Measurements from ENCODE around the gene VMAC. TPM values are rescaled to one million over a fixed set of nuclear protein-coding genes. Genes with fewer than 3 reads are reported as not detected.

VMAC gene
- total and polyA plus RNA-seq, 8 donors, result 3.6 to 60.8 (median 6.7) TPM

DNA sequence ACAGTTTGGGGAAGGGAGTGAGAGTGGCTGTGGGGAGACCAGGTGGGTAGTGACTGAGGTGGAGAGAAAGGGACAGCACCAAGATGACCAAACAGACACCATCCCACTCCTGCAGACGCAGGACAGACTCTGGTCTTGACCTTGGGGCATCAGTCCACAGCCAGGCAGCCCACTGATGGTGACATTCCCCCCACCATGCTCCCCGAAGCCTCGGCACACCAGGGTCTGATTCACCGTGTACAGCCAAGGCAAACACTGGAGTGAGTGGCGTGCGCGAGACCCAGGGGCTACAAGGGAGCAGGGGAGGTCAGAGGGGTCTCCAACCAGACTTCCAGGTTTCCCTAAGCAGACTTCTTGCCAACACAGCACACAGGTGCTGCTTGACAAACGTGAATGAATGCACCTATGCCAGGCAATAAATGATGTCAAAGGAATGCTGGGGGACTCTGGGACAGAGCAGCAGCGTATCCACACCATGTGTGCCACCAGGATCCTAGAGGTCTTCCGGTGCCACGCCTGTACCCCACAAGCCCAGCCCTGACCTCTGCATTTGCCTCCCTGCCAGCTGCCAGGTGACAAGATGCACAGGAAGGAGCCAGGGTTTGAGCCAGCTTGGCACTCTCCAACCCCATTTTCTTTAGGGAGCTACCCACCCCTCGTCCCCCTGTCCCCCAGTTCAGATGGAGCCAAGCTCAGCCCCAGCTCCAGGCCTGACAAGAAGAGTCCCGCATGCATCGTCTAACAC is 54.8 kb downstream of the VMAC start:
- H3K36me3 ChIP-seq, result peaks cover 0 to 5% (median 2%) of the 10 kb centered on the region in 4 donors
- TF ChIP-seq POLR2AphosphoS5 (IDR thresholded peaks at IDR 0.05) (no peak), POLR2A (IDR thresholded peaks at IDR 0.05) (no peak), EP300 (IDR thresholded peaks at IDR 0.05) (no peak)
- DNase-seq, result no peak
- H3K9me3 ChIP-seq, result no peaks in the 10 kb centered on the region
- no peaks in the 10 kb centered on the region for H3K27me3 ChIP-seq
- 75 to 81% (median 78%) methylated on average over 14 of the region's 14 CpGs for WGBS, 5 donors
- no peak overlapping the region for H3K4me3 ChIP-seq
- H3K27ac ChIP-seq, result peak overlapping the region in 4 of 5 donors; percentile 73 to 84 (median 80)
- intact Hi-C loops (cut with DNase I; ENCODE audit: low total_unique reads), result no loop called here
- peaks cover 80 to 100% (median 92%) of the 10 kb centered on the region in 4 donors for H3K4me1 ChIP-seq

Other genes with a start within 250 kb of the VMAC start
- gene MICOS13, start 224.4 kb upstream of the VMAC start, total RNA-seq, result 100 to 1,000 TPM in 1 of 5 donors, 10 to 100 TPM in 4; 11.0 to 171 (median 27.5) TPM
- 100 to 1,000 TPM in 2 of 3 donors, 10 to 100 TPM in 1; 96.7 to 136 (median 121) TPM for gene MICOS13, start 224.4 kb upstream of the VMAC start, polyA plus RNA-seq
- gene HSD11B1L, start 223.8 kb upstream of the VMAC start, total RNA-seq, result 10 to 100 TPM in 1 of 5 donors, 1 to 10 TPM in 3, under 1 TPM in 1; 0.89 to 26.8 (median 2.0) TPM
- gene HSD11B1L, start 223.8 kb upstream of the VMAC start, polyA plus RNA-seq, result 10 to 100 TPM in 2 of 3 donors, 1 to 10 TPM in 1; 8.9 to 16.5 (median 11.2) TPM
- 100 to 1,000 TPM; 121 to 772 (median 289) TPM for gene RPL36, start 214.6 kb upstream of the VMAC start, total RNA-seq
- 1,000 to 10,000 TPM; 1,713 to 2,132 (median 1,726) TPM for gene RPL36, start 214.6 kb upstream of the VMAC start, polyA plus RNA-seq
- 100 to 1,000 TPM in 1 of 5 donors, 10 to 100 TPM in 3, 1 to 10 TPM in 1; 8.8 to 169 (median 57.4) TPM for gene LONP1, start 184.7 kb upstream of the VMAC start, total RNA-seq
- gene LONP1, start 184.7 kb upstream of the VMAC start, polyA plus RNA-seq, result 10 to 100 TPM; 41.3 to 43.3 (median 41.7) TPM
- not detected for gene CATSPERD, start 184.2 kb upstream of the VMAC start, total RNA-seq
- not detected for gene CATSPERD, start 184.2 kb upstream of the VMAC start, polyA plus RNA-seq
- 10 to 100 TPM in 1 of 5 donors, 1 to 10 TPM in 2, under 1 TPM in 1, not detected in 1; 0.73 to 12.1 (median 5.4) TPM for gene PRR22, start 120.1 kb upstream of the VMAC start, total RNA-seq
- gene PRR22, start 120.1 kb upstream of the VMAC start, polyA plus RNA-seq, result 1 to 10 TPM; 4.7 to 7.8 (median 6.4) TPM
- gene DUS3L, start 113.7 kb upstream of the VMAC start, total RNA-seq, result 10 to 100 TPM; 25.2 to 67.5 (median 54.0) TPM
- gene DUS3L, start 113.7 kb upstream of the VMAC start, polyA plus RNA-seq, result 10 to 100 TPM; 28.9 to 42.6 (median 37.2) TPM
- gene NRTN, start 99.8 kb upstream of the VMAC start, total RNA-seq, result 1 to 10 TPM in 2 of 5 donors, under 1 TPM in 1, not detected in 2; 0.92 to 7.1 (median 1.8) TPM
- gene NRTN, start 99.8 kb upstream of the VMAC start, polyA plus RNA-seq, result 1 to 10 TPM; 3.5 to 6.1 (median 4.0) TPM
- 100 to 1,000 TPM in 1 of 5 donors, under 1 TPM in 1, not detected in 3; 0.18 to 105 TPM for gene FUT6, start 65.2 kb upstream of the VMAC start, total RNA-seq
- 10 to 100 TPM in 1 of 3 donors, not detected in 2; 15.3 TPM for gene FUT6, start 65.2 kb upstream of the VMAC start, polyA plus RNA-seq
- gene FUT3, start 53.4 kb upstream of the VMAC start, total RNA-seq, result 100 to 1,000 TPM in 1 of 5 donors, 1 to 10 TPM in 4; 1.1 to 119 (median 8.5) TPM
- gene FUT3, start 53.4 kb upstream of the VMAC start, polyA plus RNA-seq, result 10 to 100 TPM in 1 of 3 donors, 1 to 10 TPM in 2; 2.0 to 36.5 (median 5.0) TPM
- under 1 TPM in 1 of 5 donors, not detected in 4; 0.37 TPM for gene FUT5, start 34.3 kb upstream of the VMAC start, total RNA-seq
- not detected for gene FUT5, start 34.3 kb upstream of the VMAC start, polyA plus RNA-seq
- gene NDUFA11, start 1.1 kb upstream of the VMAC start, total RNA-seq, result 100 to 1,000 TPM in 4 of 5 donors, 10 to 100 TPM in 1; 22.2 to 474 (median 130) TPM
- 100 to 1,000 TPM; 490 to 524 (median 492) TPM for gene NDUFA11, start 1.1 kb upstream of the VMAC start, polyA plus RNA-seq
- gene CAPS, start 9.4 kb downstream of the VMAC start, total RNA-seq, result 100 to 1,000 TPM in 1 of 5 donors, 10 to 100 TPM in 4; 27.2 to 143 (median 54.8) TPM
- 10 to 100 TPM; 34.5 to 50.4 (median 44.0) TPM for gene CAPS, start 9.4 kb downstream of the VMAC start, polyA plus RNA-seq
- gene RANBP3, start 73.3 kb downstream of the VMAC start, total RNA-seq, result 100 to 1,000 TPM in 2 of 5 donors, 10 to 100 TPM in 3; 28.6 to 235 (median 85.9) TPM
- 10 to 100 TPM; 27.7 to 34.4 (median 31.2) TPM for gene RANBP3, start 73.3 kb downstream of the VMAC start, polyA plus RNA-seq
- gene RFX2, start 205.6 kb downstream of the VMAC start, total RNA-seq, result 100 to 1,000 TPM in 1 of 5 donors, 10 to 100 TPM in 1, 1 to 10 TPM in 3; 1.2 to 123 (median 8.9) TPM
- gene RFX2, start 205.6 kb downstream of the VMAC start, polyA plus RNA-seq, result 1 to 10 TPM; 1.8 to 7.9 (median 6.4) TPM
- gene ACSBG2, start 230.8 kb downstream of the VMAC start, total RNA-seq, result not detected
- not detected for gene ACSBG2, start 230.8 kb downstream of the VMAC start, polyA plus RNA-seq

Data from stomach (tissue), 9 donors.